Uterus (tissue), 4 donors: ENCODE results near the gene TRIM41. TPM values are rescaled to one million over a fixed set of nuclear protein-coding genes. Genes with fewer than 3 reads are reported as not detected.

Experiments used
- DNase-seq, 2 donors: peaks; one replicate each; pipeline ENCODE4 v3.0.0-alpha.2; 2019 to 2020
- H3K27ac ChIP-seq, 2 donors: fragments of 200-600 bp; sonication (generic); 1 replicate in 1 of 2; 2 replicates in 1 of 2; pipeline ENCODE4 v1.5.1; 2016 to 2018
- H3K27me3 ChIP-seq, 2 donors: fragments of 200-600 bp; sonication (generic); one replicate each; pipeline ENCODE4 v1.5.1; 2018 to 2019; ENCODE audit warnings: control low read depth in 1 of 2
- H3K36me3 ChIP-seq, 2 donors: fragments of 200-600 bp; sonication (generic); one replicate each; pipeline ENCODE4 v1.5.1; 2019; ENCODE audit warnings: control low read depth in 1 of 2
- H3K4me1 ChIP-seq, 2 donors: fragments of 200-600 bp; sonication (generic); one replicate each; pipeline ENCODE4 v1.5.1; 2018 to 2019; ENCODE audit warnings: control low read depth in 1 of 2
- H3K4me3 ChIP-seq, 2 donors: fragments of 200-600 bp; sonication (generic); 1 replicate in 1 of 2; 2 replicates in 1 of 2; pipeline ENCODE4 v1.5.1; 2018 to 2019; ENCODE audit warnings: mild to moderate bottlenecking in 1 of 2
- H3K9me3 ChIP-seq, 2 donors: fragments of 200-600 bp; sonication (generic); one replicate each; pipeline ENCODE4 v1.5.1; 2019; ENCODE audit warnings: control low read depth in 1 of 2
- CTCF ChIP-seq, 4 experiments: fragments of 200-600 bp in 2 of 4; fragments of 450-650 bp in 2 of 4; sonication (generic) in 2 of 4; IDR thresholded peaks; one replicate each; pipeline ENCODE4 v1.5.1; 2016 to 2019; ENCODE audit warnings: antibody characterized with exemption in 4 of 4, mild to moderate bottlenecking in 2 of 4, moderate library complexity in 1 of 4
- POLR2A ChIP-seq, 2 donors: fragments of 450-650 bp; IDR thresholded peaks; one replicate each; pipeline ENCODE4 v1.6.1; 2016; ENCODE audit warnings: antibody characterized with exemption in 2 of 2, mild to moderate bottlenecking in 1 of 2, moderate library complexity in 1 of 2
- intact Hi-C: fragments of 100-400 bp; cut with DNase I; formaldehyde crosslinking; loops from one replicate; pipeline ENCODE4 v1.15.1; 2023; ENCODE audit warnings: low total_unique reads
- total RNA-seq, 4 donors: library from RNA; depleted of rRNA in 3 of 4; stranded (reverse); fragments of >200 nt in 3 of 4; gene quantifications; one replicate each; pipeline versions ENCODE4 v1.1.0 to v1.2.4, GENCODE V29; 2014 to 2023
- donor health status: DM: yes; HTN: yes; CAD: no.

TRIM41 gene
- total RNA-seq, 4 donors from 2014 or later = 4.7 to 18.8 (median 12.2) TPM

- intact Hi-C loops = no loop called here
- H3K36me3 ChIP-seq = no peaks in the 10 kb centered on the region
- H3K9me3 ChIP-seq = no peaks in the 10 kb centered on the region
- H3K27me3 ChIP-seq = no peaks in the 10 kb centered on the region
- no peak overlapping the region for H3K4me3 ChIP-seq
- TF ChIP-seq CTCF (IDR thresholded peaks at IDR 0.05) (no peak), POLR2A (IDR thresholded peaks at IDR 0.05) (no peak)
- no peaks in the 10 kb centered on the region for H3K4me1 ChIP-seq
- no peak overlapping the region for H3K27ac ChIP-seq
- no peak for DNase-seq
Measured at GRCh38 chr5:181198106-181198685, 24.9 kb upstream of the TRIM41 start.

GRCh38 chr5:181198905-181199519, 24.1 kb upstream of the TRIM41 start:
- no peak overlapping the region for H3K27ac ChIP-seq
- TF ChIP-seq CTCF (IDR thresholded peaks at IDR 0.05) (no peak), POLR2A (IDR thresholded peaks at IDR 0.05) (no peak)
- intact Hi-C loops = no loop called here
- DNase-seq = no peak
- H3K9me3 ChIP-seq = no peaks in the 10 kb centered on the region
- no peaks in the 10 kb centered on the region for H3K36me3 ChIP-seq
- H3K27me3 ChIP-seq = no peaks in the 10 kb centered on the region
- no peak overlapping the region for H3K4me3 ChIP-seq
- no peaks in the 10 kb centered on the region for H3K4me1 ChIP-seq

- no peak overlapping the region for H3K4me3 ChIP-seq
- H3K27me3 ChIP-seq = no peaks in the 10 kb centered on the region
- H3K36me3 ChIP-seq = no peaks in the 10 kb centered on the region
- H3K27ac ChIP-seq = no peak overlapping the region
- TF ChIP-seq POLR2A (IDR thresholded peaks at IDR 0.05) (no peak), CTCF (IDR thresholded peaks at IDR 0.05) (no peak)
- DNase-seq = no peak
- intact Hi-C loops = no loop called here
- no peaks in the 10 kb centered on the region for H3K4me1 ChIP-seq
- no peaks in the 10 kb centered on the region for H3K9me3 ChIP-seq
Measured at GRCh38 chr5:181199881-181200638, 23.0 kb upstream of the TRIM41 start.

- no peaks in the 10 kb centered on the region for H3K27me3 ChIP-seq
- H3K27ac ChIP-seq = no peak overlapping the region
- H3K9me3 ChIP-seq = no peaks in the 10 kb centered on the region
- no peaks in the 10 kb centered on the region for H3K36me3 ChIP-seq
- H3K4me1 ChIP-seq = no peaks in the 10 kb centered on the region
- no peak overlapping the region for H3K4me3 ChIP-seq
- TF ChIP-seq POLR2A (IDR thresholded peaks at IDR 0.05) = no peak
- intact Hi-C loops = no loop called here
- no peak for DNase-seq
Measured at GRCh38 chr5:181200816-181201215, 22.3 kb upstream of the TRIM41 start.

- no peaks in the 10 kb centered on the region for H3K36me3 ChIP-seq
- TF ChIP-seq POLR2A (IDR thresholded peaks at IDR 0.05) (no peak), CTCF (IDR thresholded peaks at IDR 0.05) (no peak)
- intact Hi-C loops = no loop called here
- H3K27ac ChIP-seq = peak overlapping the region in 1 of 2 donors; percentile 58
- H3K4me1 ChIP-seq = no peaks in the 10 kb centered on the region
- no peak overlapping the region for H3K4me3 ChIP-seq
- H3K27me3 ChIP-seq = no peaks in the 10 kb centered on the region
- DNase-seq = no peak
- no peaks in the 10 kb centered on the region for H3K9me3 ChIP-seq
Measured at GRCh38 chr5:181203093-181203711, 19.9 kb upstream of the TRIM41 start.
